ACHN (cell line): ENCODE data around the gene LCN15.
"Not testable (repeated sequence)": the region's sequence is repeated elsewhere in the genome, so short reads cannot be mapped to it uniquely, and the experiment has no call there.

Experiments used
- DNase-seq: peaks from one replicate; pipeline ENCODE4 v3.0.0-alpha.2; 2015
- in situ Hi-C: cut with HindIII; loops from 2 replicates; pipeline ENCODE4 v1.10.0; 2017; ENCODE audit warnings: low sequenced_read_pairs, low pct_ligation_motif_present, low pct_unique_long_range_greater_than_20kb

The LCN15 gene

DNA sequence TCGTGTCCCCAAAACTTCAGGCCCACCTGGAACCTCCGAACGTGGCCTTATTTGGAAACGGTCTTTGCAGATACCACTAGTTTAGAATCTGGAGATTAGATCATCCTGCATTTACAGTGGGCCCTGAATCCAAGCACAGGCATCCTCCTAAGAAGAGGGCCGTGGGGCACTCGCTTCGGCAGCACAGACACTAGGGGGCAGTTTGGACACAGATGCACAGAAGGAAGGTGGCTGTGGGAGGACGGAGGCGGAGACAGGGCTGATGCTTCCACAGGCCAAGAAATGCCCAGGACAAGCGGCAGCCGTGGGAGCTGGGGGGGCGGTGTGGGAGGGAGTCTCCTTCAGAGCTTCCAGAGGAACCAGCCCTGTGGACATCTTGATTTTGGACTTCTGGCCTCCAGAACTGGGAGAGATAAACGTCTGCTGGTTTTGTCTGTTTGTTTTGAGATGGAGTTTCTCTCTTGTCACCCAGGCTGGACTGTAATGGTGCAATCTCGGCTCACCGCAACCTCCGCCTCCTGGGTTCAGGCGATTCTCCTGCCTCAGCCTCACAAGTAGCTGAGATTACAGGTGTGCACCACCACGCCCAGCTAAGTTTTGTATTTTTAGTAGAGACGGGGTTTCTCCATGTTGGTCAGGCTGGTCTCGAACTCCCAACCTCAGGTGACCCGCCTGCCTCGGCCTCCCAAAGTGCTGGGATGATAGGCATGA is 3.3 kb downstream of the LCN15 start:
- DNase-seq, result peak; percentile 64
- in situ Hi-C loops, result not testable (repeated sequence)

DNA sequence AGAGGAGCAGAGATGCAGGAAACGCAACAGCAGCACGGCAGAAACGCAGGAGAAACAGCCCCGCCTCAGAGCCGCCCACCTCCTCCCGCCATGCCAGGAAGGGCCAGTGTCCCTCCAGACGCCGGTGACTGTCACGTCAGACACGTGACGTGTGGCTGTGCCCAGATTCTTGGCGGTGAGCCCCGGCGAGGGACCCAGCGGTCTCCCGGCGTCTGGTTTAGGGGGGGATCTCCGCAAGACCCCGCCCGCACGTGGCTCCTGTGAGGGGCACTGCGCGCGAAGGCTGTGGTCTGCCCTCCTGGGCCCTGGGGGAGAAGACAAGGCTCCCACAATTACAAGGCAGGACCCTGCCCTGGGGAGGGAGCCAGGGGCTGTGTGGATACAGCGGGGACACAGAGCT is 3.9 kb downstream of the LCN15 start:
- in situ Hi-C loops, result no loop called here
- no peak for DNase-seq

DNA sequence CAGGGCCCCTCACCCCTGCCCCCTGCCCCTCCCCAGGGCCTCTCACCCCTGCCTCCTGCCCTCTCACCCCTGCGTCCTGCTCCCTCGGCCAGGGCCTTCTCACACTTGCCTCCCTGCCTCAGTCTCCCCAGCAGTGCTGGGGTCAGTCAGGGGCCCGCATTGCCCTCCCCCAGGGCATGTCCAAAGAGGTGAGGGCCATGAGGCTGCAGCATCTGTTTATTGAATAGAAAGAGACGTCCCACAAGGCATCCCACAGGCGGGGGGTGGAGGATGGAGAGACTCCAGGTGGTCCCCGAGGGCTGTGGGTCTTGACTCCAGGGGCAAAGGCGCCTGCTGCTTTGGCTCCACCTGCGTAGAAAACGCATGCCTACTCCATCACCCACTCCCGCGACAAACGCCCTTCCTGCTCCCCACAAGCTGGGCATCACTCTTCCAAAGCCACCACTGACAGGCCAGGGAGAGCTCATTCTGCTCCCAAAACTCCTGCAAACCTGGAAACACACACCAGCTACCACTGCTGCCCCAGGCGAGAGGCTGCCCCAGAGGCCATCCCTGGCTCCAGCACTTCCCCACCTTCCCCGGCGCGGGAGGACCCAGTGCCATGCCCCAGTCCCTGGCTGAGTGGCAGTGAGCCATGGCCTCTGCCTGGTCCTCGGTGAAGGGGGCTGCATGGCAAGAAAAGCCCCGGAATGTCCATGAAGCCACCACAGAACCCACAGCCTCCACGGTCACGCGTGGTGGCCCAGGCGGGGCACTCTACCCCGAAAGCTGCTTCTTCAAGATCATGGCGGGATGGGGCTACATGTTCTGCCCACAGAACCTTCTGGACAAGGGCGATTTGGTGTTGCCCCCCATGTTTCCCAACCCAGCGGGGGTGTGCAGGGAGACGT is 4.6 kb downstream of the LCN15 start:
- no peak for DNase-seq
- in situ Hi-C loops, result no loop called here

DNA sequence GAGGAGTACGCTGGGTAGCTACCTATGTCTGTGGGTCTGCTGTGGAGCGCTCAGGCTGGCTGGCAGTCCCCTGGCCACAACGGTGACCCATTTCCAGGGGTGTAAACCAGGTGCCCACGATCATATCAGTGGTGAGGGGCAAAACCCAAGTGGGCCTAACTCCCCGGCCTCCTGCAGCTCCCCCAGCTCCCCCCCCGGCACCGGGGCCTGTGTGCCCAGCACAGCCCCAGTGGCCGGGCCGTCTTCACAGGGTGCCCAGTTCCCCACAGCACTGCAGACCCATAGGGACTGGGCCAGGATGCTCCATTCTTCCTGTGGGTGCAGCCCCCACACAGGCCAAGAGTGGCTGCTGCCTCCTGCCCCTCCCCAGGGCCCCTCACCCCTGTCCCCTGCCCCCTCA is 5.3 kb downstream of the LCN15 start:
- no peak for DNase-seq
- in situ Hi-C loops, result no loop called here

DNA sequence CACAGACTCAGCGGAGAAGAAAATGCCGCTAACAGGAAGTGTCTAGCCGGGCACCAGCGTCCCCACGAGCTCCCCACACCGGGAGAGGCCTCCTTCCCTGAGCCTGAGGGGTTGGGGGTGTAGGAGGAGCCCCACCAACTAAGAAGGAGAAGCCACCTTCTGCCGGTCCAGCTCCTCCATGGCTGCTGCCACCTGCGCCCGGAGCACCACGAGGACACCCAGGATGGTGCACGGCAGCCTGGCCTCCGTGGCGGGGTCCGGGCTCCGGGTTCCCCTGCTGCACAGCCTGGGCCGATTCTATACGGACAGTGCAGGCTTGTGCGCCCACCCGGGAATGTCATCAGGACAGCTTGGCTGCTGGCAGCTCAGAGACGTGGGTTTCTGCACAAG is 6.6 kb downstream of the LCN15 start:
- in situ Hi-C loops, result no loop called here
- no peak for DNase-seq

DNA sequence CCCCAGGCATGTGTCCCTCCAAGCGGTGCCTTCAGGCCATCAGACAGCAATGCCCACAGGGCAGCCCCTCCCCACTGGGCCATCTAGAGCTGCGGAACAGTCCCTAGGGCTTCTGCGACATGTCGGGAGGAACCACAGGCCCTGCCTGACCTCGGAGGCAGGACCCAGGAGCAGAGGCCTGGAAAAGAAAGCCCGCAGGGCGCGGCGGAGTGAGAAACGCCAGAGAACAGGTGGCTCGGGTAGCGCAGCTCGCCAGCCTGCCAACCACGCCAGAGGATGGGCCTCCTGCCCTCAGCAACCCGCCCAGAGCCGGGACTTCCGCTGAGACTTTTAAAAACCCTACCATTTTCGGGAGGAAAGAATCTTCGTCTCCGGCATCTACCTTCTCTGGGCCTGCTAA is 7.0 kb downstream of the LCN15 start:
- no peak for DNase-seq
- in situ Hi-C loops, result no loop called here

DNA sequence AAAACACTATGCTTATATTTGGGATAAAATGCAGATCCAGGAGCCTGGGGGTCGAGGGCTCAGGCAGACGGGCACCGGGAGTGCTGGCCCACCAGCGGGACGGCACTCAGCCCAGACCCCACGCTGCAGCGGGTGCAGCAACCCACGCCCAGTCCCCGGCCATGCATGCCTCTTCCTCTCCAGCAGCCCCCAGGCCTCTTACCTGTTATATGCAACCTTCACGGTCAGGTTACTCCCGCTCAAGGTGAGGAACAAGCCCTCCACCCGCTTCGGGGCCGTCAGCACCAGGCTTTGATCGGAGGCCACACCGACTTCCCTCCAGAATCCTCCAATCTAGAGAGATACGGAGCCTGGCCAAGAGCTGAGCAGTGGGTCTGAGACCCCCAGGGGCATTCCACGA is 7.5 kb downstream of the LCN15 start:
- in situ Hi-C loops, result no loop called here
- DNase-seq, result no peak

DNA sequence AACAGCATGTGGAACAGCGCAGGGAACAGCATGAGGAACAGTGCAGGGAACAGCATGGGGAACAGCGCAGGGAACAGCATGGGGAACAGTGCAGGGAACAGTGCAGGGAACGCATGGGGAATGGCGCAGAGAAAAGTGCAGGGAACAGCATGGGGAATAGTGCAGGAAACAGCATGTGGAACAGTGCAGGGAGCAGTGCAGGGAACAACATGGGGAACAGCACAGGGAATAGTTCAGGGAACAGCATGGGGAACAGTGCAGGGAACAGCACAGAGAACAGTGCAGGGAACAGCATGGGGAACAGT is 8.2 kb downstream of the LCN15 start:
- DNase-seq, result no peak
- in situ Hi-C loops, result no loop called here

DNA sequence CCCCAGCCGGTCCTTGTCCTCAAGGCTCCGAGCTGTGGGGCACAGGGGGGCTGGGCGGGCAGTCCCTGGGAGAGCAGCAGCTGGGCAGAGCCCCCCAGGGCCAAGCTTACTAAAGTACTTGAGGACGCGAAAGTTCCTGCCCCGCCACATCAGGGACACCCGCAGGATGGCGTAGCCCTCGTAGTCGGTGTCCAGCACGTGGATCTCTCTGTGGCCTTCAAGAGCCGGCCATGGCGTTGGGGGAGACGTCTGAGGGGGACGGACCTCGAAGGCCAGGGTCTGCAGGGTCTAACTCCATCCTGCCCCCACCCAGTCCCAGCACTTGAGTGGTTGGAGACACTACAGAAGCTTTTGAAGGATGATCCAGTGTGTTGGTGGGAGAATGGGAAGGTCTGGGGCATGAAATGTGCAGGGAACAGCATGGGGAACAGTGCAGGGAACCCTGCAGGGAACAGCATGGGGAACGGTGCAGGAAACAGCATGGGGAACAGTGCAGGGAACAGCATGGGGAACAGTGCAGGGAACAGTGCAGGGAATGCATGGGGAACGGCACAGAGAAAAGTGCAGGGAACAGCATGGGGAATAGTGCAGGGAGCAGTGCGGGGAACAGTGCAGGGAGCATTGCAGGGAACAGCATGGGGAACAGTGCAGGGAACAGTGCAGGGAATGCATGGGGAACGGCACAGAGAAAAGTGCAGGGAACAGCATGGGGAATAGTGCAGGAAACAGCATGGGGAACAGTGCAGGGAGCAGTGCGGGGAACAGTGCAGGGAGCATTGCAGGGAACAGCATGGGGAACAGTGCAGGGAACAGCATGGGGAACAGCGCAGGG is 8.8 kb downstream of the LCN15 start:
- DNase-seq, in situ Hi-C loops: not testable (repeated sequence)

DNA sequence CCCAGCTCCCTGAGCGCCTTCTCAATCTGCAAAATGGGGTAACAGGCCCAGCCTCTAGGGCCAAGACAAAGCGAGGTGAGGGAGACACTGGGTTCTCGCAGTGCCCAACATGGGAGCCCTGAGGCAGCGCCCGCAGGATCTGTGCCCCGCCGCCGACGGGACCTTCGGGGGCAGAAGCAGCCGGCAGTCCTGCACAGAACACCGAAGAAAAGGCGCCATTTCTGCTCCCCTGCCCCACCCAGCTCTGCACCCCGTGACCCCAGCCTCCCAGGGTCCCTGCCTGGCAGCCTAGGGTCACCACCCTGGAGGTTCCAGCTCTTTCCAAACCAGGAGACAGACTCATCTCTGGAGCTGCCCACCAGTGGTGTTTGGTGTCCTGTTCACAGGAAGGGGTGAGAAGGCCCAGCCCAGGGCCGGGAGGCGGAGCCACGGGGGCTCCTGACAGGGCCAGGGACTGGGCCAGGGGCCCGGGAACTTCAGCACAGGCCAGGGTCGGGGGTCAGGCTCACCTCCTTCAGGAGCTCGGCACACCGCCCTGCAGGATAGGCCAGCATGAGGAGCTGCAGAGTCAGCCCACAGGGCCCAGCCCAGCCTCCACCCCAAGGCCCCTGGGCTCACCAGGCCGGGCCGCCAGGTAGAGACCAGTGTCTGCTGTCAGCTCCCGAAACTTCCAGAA is 9.6 kb downstream of the LCN15 start:
- DNase-seq, result no peak

DNA sequence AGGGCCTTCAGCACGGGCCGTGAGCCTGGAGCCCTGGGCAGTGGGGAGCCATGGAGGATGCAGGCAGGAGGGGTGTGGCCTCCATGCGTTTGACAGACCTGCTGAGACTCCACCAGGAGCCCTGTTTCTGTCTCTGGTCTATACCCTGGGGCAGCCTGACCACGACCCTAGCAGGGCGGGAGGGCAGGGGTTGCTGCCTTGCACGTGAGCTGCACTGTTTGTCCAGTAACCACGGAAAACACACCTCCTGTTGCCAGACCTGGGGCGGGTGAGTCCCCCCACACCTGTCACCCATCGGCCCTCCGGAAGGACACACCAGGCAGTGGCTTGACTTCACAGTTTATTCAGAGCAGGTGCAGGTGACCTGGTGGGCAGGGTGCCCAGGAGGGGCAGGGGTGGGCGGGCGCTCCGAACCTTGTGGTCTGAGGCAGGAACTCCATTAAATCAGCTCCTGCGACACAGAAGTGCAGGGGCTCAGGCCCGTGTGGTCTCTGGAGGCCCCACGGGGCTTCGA is 10.2 kb downstream of the LCN15 start:
- no peak for DNase-seq
- in situ Hi-C loops, result no loop called here

More for the DNA sequence above, 9.6 kb downstream of the LCN15 start:
- in situ Hi-C loops, result no loop called here

DNA sequence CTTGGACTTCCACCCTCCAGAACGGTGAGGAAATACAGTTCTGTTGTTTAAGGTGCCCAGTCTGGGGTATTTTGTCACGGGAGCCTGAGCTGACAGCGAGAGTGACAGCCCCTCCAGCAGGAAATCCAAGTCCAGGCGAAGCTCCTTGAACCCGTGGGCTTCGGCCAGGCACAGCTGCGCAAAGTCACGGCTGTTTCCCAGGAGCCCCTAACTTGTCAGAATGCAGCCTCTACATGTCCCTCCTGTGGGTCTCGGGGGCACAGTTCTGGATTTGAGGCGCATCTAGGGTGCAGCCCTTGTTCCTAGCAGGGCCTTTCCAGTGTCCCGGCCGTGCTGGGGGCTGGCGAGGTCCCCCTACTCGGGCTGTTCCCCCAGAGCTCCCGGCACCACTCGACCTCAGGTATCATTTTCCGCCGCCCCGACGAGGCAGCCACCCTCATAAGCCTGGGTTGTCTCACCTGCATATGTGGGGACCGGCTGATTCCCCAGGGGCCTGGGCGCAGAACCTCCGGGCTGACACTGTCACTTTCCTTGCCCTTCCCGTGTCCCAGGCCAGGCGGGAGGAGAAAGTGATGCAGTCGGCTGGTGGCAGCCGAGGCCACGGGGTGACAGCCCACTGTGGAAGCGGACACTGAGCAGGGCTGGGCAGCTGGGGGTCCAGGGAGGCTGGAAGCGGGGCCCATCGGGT is 10.8 kb downstream of the LCN15 start:
- no peak for DNase-seq
- in situ Hi-C loops, result no loop called here

DNA sequence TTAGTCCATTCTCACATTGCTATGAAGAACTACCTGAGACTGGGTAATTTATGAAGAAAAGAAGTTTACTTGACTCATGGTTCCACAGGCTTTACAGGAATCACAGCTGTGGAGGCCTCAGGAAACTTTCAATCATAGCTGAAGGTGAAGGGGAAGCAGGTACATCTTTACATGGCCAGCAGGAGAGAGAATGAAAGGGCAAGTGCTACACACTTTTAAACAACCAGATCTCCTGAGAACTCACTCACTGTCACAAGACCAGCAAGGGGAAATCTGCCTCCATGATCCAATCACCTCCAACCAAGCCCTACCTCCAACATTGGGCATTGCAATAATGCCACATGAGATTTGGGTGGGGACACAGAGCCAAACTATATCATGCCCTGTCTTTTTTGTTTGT is 12.5 kb downstream of the LCN15 start:
- in situ Hi-C loops, result no loop called here
- DNase-seq, result no peak

DNA sequence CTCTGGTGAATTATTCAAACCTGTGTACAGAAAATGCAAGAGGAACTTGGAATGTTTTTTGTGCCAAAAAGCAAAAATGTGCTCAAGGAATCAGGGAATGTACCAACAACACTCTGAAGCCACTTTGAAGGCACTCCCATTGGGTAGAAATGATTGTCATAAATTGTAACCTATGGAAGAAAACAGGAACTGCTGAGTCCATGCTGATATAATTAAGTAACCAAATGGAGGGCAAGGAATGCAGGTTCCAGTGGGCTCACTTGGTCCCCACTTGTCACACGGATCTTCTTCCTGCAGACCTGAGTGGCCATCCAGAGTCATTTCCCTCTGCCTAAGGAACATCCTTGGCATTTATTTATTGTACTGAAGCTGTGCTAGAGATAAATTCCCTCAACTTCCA is 13.1 kb downstream of the LCN15 start:
- DNase-seq, result no peak
- in situ Hi-C loops, result no loop called here

DNA sequence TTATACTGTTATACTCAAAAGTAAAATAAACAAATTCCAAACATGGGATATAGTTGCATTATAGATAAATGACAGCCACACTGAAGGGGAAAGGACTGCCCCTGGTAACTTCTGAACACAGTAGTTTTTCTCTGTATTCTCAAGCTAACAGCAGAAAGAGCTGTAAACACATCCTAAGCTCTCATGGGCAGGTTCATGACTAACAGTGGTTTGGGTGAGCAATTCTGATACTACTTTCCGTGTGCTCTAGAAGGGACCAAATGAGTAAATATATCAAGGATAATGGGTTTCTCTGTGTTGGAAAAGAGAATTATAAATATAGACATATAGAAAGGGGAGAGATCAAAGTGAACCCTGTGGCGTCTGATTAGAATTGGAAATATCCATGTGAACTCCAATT is 13.8 kb downstream of the LCN15 start:
- no peak for DNase-seq
- in situ Hi-C loops, result no loop called here

DNA sequence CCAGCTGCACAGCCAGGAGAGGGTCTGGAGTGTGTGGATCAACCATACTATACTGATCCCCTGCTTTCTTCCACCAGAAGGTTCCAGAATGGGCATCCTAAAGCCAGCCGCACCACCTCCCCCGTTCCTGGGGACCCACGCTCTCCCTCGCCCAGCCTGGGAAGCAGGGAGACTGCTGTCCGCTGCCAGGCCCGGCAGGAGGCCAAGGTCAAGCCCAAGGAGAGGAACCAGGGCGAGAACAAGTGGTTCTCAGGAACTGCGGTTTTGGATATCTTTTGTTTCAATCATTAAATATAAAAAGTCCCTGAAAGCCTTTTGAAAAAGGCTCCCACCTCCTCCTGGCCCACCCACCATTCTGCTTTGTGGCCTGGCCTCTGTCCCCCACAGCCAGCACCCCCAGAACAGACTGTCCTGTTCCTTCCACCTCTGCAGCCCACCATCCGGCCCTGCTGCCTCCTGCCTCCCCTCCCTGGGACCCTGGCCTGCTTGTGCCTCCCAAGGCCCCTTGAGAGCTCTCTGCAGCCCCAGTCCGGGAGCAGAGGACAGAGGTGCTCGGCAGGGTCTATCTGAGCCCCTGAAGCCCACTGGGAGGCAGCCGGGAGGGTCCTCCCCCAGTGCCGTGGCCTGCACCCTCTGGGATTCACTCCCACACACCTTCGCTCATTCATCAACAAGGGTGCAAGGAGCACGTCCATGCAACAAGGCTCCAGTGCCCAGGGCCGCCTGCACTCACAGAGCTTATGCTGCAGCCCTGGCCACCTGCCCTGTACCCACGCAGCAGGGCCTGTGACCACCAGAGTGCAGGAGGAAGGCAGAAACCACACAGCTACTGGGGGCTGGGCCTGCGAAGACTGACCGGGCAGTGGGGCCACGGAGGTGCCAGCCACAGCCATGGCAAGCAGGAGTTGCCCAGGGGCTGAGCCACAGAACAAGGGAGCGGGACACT is 15.4 kb downstream of the LCN15 start:
- DNase-seq, result no peak
- in situ Hi-C loops, result no loop called here

DNA sequence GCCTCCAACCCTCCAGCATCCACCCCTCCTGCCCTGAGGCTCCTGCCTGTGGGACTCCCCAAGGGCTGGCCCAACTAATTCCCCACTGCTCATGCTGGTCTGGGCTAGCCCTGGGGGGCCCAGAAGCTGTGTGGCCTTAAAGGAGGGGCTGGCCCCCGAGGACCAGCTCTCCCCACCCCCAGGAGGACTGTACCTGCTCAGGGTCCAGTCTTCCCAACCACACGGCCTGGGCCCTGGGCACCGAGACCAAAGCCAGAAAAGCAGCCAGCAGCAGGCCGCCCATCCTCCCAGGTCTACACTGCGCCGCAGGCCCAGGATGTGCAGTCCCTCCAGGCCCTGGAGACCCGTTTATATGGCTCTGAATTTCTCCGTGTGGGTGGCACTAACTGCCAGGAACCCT is 16.1 kb downstream of the LCN15 start, which contains the start of gene LCN6:
Gene LCN6 (minus strand): TSS at position 325 of the 400 bp plus-strand sequence. CDS start 42 bp downstream, at position 283.
- in situ Hi-C loops, result no loop called here
- no peak for DNase-seq
